Activated CD8-positive, alpha-beta T cell treated with anti-CD3 and anti-CD28 coated beads for 36 hours (primary cell): Measurements from ENCODE around the gene RAD51B. TPM values are rescaled to one million over a fixed set of nuclear protein-coding genes. Genes with fewer than 3 reads are reported as not detected.

Experiments
- ATAC-seq: fragments of 200-7000 bp; cut with Tn5 transposase; one replicate; pipeline ENCODE4 v1.10.0; 2021; ENCODE audit warnings: mild to moderate bottlenecking, moderate library complexity
- CTCF ChIA-PET: fragments of 350-600 bp; sonication (Branson Sonifier 250); formaldehyde crosslinking; loops from one replicate; lab custom pipeline; 2021; ENCODE audit warnings: antibody characterized with exemption; lab: Charles Lee
- POLR2A ChIA-PET: fragments of 350-600 bp; sonication (Branson Sonifier 250); formaldehyde crosslinking; loops from one replicate; lab custom pipeline; 2021; ENCODE audit warnings: antibody characterized with exemption; lab: Charles Lee
- DNase-seq: peaks from one replicate; pipeline ENCODE4 v3.0.0-alpha.2; 2020
- H3K27ac Mint-ChIP-seq: one replicate; pipeline ENCODE4 v1.8.0; 2021; ENCODE audit warnings: mild to moderate bottlenecking, mixed read lengths
- H3K27me3 Mint-ChIP-seq: one replicate; pipeline ENCODE4 v1.8.0; 2021; ENCODE audit warnings: mixed read lengths
- H3K36me3 Mint-ChIP-seq: one replicate; pipeline ENCODE4 v1.8.0; 2021; ENCODE audit warnings: low read depth, mixed read lengths
- H3K4me1 Mint-ChIP-seq: one replicate; pipeline ENCODE4 v1.8.0; 2021; ENCODE audit warnings: low read depth, mixed read lengths
- H3K4me3 Mint-ChIP-seq: one replicate; pipeline ENCODE4 v1.8.0; 2021; ENCODE audit warnings: mild to moderate bottlenecking, moderate library complexity, mixed read lengths
- H3K9me3 Mint-ChIP-seq: one replicate; pipeline ENCODE4 v1.8.0; 2021; ENCODE audit warnings: mixed read lengths
- CTCF ChIP-seq: fragments of 200-600 bp; IDR thresholded peaks from one replicate; pipeline ENCODE4 v1.8.0; 2022; ENCODE audit warnings: antibody characterized with exemption, mild to moderate bottlenecking
- intact Hi-C: fragments of 100-400 bp; cut with micrococcal nuclease; formaldehyde crosslinking; loops from one replicate; pipeline ENCODE4 v1.10.0; 2022
- total RNA-seq, 2 experiments: library from RNA; stranded (reverse); gene quantifications; one replicate each; pipeline ENCODE4 v1.2.3, GENCODE V29; 2021

Gene RAD51B
- total RNA-seq, 2 experiments from 2014 or later, result 38.2 to 40.6 TPM

DNA sequence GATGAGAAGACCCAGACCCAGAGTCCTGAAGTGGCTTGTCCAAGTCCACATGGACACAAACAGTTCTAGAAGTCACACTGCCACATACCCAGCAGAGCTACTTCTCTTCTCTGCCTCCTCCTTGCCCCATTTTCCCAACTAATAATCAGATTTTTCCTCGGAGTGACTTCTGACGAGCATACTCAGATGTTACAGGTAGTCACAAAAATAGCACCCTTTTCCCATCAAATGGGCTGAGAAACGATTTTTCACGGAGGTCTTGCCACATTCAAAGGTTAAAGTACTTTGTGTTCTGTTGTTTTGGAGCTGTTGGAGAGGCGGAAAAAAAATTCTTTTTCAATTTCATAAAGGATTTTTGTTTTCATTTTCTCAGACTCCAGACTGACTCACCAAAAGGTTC, 740.4 kb downstream of the RAD51B start:
- no peaks in the 10 kb centered on the region for H3K36me3 Mint-ChIP-seq
- CTCF ChIA-PET, result no interaction called here
- intact Hi-C loops, result no loop called here

DNA sequence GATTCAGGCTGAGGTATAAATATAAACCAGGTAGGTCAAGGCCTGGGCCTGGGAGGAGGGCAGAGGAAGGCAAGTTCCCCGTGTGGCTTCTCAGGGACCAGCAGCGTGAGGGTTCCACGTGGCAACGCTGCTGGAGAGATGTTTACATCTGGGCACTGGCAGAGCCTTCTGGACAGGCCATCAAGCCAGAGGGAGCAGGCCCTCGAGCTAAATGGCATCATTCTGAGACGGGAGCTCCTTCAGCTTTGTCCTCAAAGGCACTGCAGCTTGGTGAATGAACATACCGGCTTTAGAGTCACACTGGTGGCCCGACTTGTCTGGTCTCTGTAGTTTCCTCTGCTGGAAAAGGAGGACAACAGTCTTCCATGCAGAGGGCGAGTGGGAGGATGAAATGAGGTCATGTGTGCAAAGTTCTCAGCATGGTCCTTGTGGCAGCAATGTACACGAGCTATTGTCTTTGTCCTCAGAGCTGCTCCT, 742.0 kb downstream of the RAD51B start:
- POLR2A ChIA-PET, result no interaction called here
- no peak for ATAC-seq
- intact Hi-C loops, result no loop called here
- Mint-ChIP-seq H3K36me3 (no peaks in the 10 kb centered on the region), H3K27me3 (no peaks in the 10 kb centered on the region), H3K4me1 (peaks cover 33% of the 10 kb centered on the region), H3K27ac (no peak overlapping the region), H3K4me3 (no peak overlapping the region), H3K9me3 (no peaks in the 10 kb centered on the region)
- DNase-seq, result no peak
- CTCF ChIA-PET, result interaction anchor here (1.7 kb wide), 1 partner anchor 228 kb away, joined by 3 read pairs; no protein-coding TSS in a partner anchor
- TF ChIP-seq CTCF, result no peak

More for the DNA sequence above, 740.4 kb downstream of the RAD51B start:
- no peaks in the 10 kb centered on the region for H3K27me3 Mint-ChIP-seq
- H3K4me1 Mint-ChIP-seq, result peaks cover 29% of the 10 kb centered on the region
- DNase-seq, result no peak
- no peak for ATAC-seq
- H3K4me3 Mint-ChIP-seq, result no peak overlapping the region
- no peak overlapping the region for H3K27ac Mint-ChIP-seq
- POLR2A ChIA-PET, result no interaction called here
- no peak for TF ChIP-seq CTCF
- H3K9me3 Mint-ChIP-seq, result no peaks in the 10 kb centered on the region

DNA sequence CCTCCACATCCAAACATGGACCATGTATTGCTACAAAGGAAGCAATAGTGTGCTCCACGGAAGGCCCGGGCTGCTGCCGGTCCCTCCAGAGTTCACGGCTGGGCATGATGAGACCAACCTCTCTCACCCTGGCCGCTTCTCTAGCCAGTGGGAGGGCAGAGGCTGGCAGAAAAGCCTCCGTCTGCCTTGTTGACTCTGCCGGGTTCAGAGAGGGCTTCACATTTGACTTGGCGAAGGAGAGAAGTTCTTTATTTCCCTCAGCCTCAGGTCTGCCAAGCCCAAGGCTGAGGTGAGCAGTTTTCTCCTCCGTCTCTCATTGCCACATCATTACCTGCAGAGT, 743.3 kb downstream of the RAD51B start:
- POLR2A ChIA-PET, result interaction anchor here (1.0 kb wide), 1 partner anchor 74 kb away, joined by 3 read pairs; no protein-coding TSS in a partner anchor
- no peaks in the 10 kb centered on the region for H3K36me3 Mint-ChIP-seq
- intact Hi-C loops, result no loop called here
- no peaks in the 10 kb centered on the region for H3K9me3 Mint-ChIP-seq
- no peak overlapping the region for H3K27ac Mint-ChIP-seq
- TF ChIP-seq CTCF, result no peak
- H3K4me1 Mint-ChIP-seq, result peaks cover 33% of the 10 kb centered on the region
- no peak overlapping the region for H3K4me3 Mint-ChIP-seq
- DNase-seq (no peak), ATAC-seq (no peak)
- CTCF ChIA-PET, result interaction anchor here (1.7 kb wide), 1 partner anchor 227 kb away, joined by 3 read pairs; no protein-coding TSS in a partner anchor
- H3K27me3 Mint-ChIP-seq, result no peaks in the 10 kb centered on the region

- TF ChIP-seq CTCF, result no peak
- no peak for ATAC-seq
- ChIA-PET POLR2A (interaction anchor here (1.0 kb wide), 1 partner anchor 75 kb away, joined by 3 read pairs; no protein-coding TSS in a partner anchor), CTCF (interaction anchor here (1.8 kb wide), 1 partner anchor 10 kb away, joined by 4 read pairs; no protein-coding TSS in a partner anchor)
- Mint-ChIP-seq H3K4me3 (no peak overlapping the region), H3K27ac (no peak overlapping the region), H3K9me3 (no peaks in the 10 kb centered on the region), H3K27me3 (no peaks in the 10 kb centered on the region), H3K36me3 (no peaks in the 10 kb centered on the region), H3K4me1 (peaks cover 33% of the 10 kb centered on the region)
- intact Hi-C loops, result no loop called here
- DNase-seq, result no peak
Observed at GRCh38 chr14:68563251-68564131, 743.9 kb downstream of the RAD51B start.
